Measurements from ENCODE around the gene ALDH3B1.

GRCh38 chr11:68040101-68040956, 30.2 kb downstream of the ALDH3B1 start:
- TF ChIP-seq CTCF (IDR thresholded peaks at IDR 0.05; ENCODE audit: insufficient read depth, low read length, poor library complexity, severe bottlenecking) = no peak
- no peak for TF ChIP-seq EZH2phosphoT487 (conservative IDR thresholded peaks at IDR 0.05; ENCODE audit: low read length)

All from SU-DHL-6 (cell line).